MM.1S (cell line): ENCODE results near the gene FAM120B.

ENCODE experiments used
- CTCF ChIP-seq: fragments of 300-600 bp; sonication (generic); IDR thresholded peaks from 2 replicates; pipeline ENCODE4 v1.5.1; 2016; ENCODE audit warnings: antibody characterized with exemption, low read length, mixed read lengths
- EZH2 ChIP-seq: fragments of 300-600 bp; sonication (generic); optimal IDR thresholded peaks from 2 replicates; pipeline ENCODE3; 2017; ENCODE audit warnings: low read depth, mild to moderate bottlenecking, antibody characterized with exemption, low read length, mixed read lengths
- EZH2phosphoT487 ChIP-seq: fragments of 300-600 bp; sonication (generic); IDR thresholded peaks from 2 replicates; pipeline ENCODE4 v1.6.1; 2018; ENCODE audit warnings: antibody characterized with exemption, low read length

GRCh38 chr6:170260686-170261085 lies 45.9 kb upstream of the FAM120B start:
- no peak for TF ChIP-seq CTCF
- TF ChIP-seq EZH2phosphoT487: no peak
- no peak for TF ChIP-seq EZH2
